Neutrophil (primary cell): ENCODE data around the gene TXNDC2.
"Not testable (repeated sequence)": the region's sequence is repeated elsewhere in the genome, so short reads cannot be mapped to it uniquely, and the experiment has no call there.

Source experiments
- H3K27ac ChIP-seq: fragments of 200-600 bp; sonication (generic); 2 replicates; pipeline ENCODE4 v1.5.1; 2016; ENCODE audit warnings: mild to moderate bottlenecking, moderate library complexity
- H3K27me3 ChIP-seq: fragments of 200-600 bp; sonication (generic); 2 replicates; pipeline ENCODE4 v1.6.0; 2016; ENCODE audit warnings: mild to moderate bottlenecking
- H3K36me3 ChIP-seq: fragments of 200-600 bp; sonication (generic); 2 replicates; pipeline ENCODE4 v1.5.1; 2017
- H3K4me1 ChIP-seq, 2 experiments: fragments of 200-600 bp in 1 of 2; sonication (generic) in 1 of 2; 1 replicate in 1 of 2; 2 replicates in 1 of 2; pipeline versions ENCODE4 v1.5.1 to v1.6.1; 2013 to 2016; ENCODE audit warnings: low read depth in 1 of 2, low read length in 1 of 2, mild to moderate bottlenecking in 1 of 2, moderate library complexity in 1 of 2; ENCODE audit not compliant: control insufficient read depth in 1 of 2, insufficient read depth in 1 of 2
- H3K4me3 ChIP-seq, 2 experiments: fragments of 200-600 bp in 1 of 2; sonication (generic) in 1 of 2; 1 replicate in 1 of 2; 2 replicates in 1 of 2; pipeline ENCODE4 v1.5.1; 2013 to 2016; ENCODE audit warnings: low read depth in 1 of 2, low read length in 1 of 2, mild to moderate bottlenecking in 1 of 2, moderate library complexity in 1 of 2
- H3K9me3 ChIP-seq: fragments of 200-600 bp; sonication (generic); 2 replicates; pipeline ENCODE4 v1.5.1; 2016
- TF ChIP-seq, protein P1 (sequence below): fragments of 200-600 bp; sonication (generic); IDR thresholded peaks from 2 replicates; pipeline ENCODE4 v1.5.1; 2016; ENCODE audit warnings: antibody characterized with exemption

Gene TXNDC2

DNA sequence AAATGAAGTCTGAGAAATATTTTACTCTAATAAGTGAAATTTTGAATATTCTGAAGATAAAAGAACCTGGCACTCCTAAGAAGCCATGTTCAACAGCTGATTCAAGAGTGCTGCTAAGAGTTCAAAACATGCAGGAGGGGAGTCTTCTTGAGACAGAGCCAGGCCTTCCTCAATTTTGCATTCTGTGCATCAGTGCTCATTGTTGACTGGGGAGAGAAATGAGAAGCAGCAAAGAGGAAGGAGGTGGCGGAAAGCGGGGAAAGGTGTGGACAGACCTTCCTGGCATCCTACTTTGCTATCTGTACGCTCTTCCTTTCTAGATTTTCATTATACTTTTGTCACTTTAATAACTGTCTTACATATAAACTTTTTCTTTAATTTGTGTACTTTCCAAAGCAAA lies 29.7 kb upstream of the TXNDC2 start:
- peak overlapping the region; percentile 91 for H3K27ac ChIP-seq
- no peaks in the 10 kb centered on the region for H3K9me3 ChIP-seq
- H3K36me3 ChIP-seq, result peaks cover 20% of the 10 kb centered on the region
- H3K4me3 ChIP-seq, result peak overlapping the region; percentile 24 to 30
- TF ChIP-seq, protein P1, sequence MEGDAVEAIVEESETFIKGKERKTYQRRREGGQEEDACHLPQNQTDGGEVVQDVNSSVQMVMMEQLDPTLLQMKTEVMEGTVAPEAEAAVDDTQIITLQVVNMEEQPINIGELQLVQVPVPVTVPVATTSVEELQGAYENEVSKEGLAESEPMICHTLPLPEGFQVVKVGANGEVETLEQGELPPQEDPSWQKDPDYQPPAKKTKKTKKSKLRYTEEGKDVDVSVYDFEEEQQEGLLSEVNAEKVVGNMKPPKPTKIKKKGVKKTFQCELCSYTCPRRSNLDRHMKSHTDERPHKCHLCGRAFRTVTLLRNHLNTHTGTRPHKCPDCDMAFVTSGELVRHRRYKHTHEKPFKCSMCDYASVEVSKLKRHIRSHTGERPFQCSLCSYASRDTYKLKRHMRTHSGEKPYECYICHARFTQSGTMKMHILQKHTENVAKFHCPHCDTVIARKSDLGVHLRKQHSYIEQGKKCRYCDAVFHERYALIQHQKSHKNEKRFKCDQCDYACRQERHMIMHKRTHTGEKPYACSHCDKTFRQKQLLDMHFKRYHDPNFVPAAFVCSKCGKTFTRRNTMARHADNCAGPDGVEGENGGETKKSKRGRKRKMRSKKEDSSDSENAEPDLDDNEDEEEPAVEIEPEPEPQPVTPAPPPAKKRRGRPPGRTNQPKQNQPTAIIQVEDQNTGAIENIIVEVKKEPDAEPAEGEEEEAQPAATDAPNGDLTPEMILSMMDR, result no peak
- peaks cover 72% of the 10 kb centered on the region in 2 experiments for H3K4me1 ChIP-seq
- no peaks in the 10 kb centered on the region for H3K27me3 ChIP-seq

DNA sequence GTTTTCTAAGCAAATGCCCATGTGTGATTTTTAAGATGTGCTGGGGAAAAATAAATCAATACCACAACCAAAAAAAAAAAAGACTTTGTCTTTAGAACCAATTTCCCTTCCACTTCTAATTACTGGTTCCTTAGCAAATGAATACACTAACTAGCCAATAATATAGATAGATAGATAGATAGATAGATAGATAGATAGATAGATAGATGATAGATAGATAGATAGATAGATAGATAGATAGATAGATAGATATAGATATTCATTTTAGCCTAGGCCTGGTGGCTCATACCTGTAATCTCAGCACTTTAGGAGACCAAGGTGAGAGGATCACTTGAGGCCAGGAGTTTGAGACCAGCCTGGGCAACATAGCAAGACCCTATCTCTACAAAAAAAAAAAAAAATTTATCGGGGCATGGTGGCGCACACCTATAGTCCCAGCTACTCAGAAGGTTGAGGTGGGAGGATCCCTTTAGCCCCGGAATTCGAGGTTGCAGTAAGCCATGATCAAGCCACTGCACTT lies 28.2 kb upstream of the TXNDC2 start:
- H3K9me3 ChIP-seq, H3K4me3 ChIP-seq, H3K27me3 ChIP-seq: not testable (repeated sequence)
- Histone ChIP-seq H3K4me1 (peaks cover 58 to 62% of the 10 kb centered on the region in 2 experiments), H3K27ac (peak overlapping the region; percentile 91), H3K36me3 (peaks cover 31% of the 10 kb centered on the region)

DNA sequence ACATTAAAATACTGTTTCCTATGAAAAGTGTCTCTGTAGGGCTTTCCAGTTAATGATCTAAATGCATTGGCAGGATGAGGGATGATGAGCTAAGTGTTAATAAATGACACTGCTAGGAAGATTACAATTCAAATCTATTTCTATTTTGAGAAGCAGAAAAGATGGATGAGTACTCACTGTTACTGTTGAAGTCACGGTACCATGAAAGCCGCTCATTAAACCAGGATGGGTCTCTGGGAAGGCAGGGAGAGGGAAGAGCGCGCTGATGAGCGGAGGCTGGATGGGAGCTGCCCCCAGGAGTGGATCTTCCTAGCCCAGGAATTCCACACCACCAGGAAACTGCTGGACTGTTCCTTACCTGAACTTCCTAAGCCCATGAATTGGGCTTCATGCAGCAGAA lies 27.1 kb upstream of the TXNDC2 start:
- H3K9me3 ChIP-seq, result no peaks in the 10 kb centered on the region
- peak overlapping the region; percentile 91 for H3K27ac ChIP-seq
- H3K36me3 ChIP-seq, result peaks cover 39% of the 10 kb centered on the region
- peaks cover 47 to 52% of the 10 kb centered on the region in 2 experiments for H3K4me1 ChIP-seq
- no peak overlapping the region for H3K4me3 ChIP-seq
- TF ChIP-seq, protein P1, result no peak
- H3K27me3 ChIP-seq, result no peaks in the 10 kb centered on the region

DNA sequence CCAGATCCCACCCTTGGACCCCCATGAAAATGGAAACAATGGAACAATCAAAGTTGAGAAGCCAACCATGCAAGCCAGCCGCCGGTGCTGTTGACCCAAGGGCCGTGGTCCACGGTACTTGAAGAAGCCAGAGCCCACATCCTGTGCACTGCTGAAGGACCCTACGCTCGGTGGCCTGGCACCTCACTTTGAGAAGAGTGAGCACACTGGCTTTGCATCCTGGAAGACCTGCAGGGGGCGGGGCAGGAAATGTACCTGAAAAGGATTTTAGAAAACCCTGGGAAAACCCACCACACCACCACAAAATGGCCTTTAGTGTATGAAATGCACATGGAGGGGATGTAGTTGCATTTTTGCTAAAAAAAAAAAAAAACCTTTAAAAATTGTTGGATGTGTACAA lies 26.5 kb upstream of the TXNDC2 start:
- no peak overlapping the region for H3K4me3 ChIP-seq
- no peaks in the 10 kb centered on the region for H3K27me3 ChIP-seq
- no peaks in the 10 kb centered on the region for H3K9me3 ChIP-seq
- peaks cover 39% of the 10 kb centered on the region for H3K36me3 ChIP-seq
- TF ChIP-seq, protein P1, result no peak
- peak overlapping the region; percentile 91 for H3K27ac ChIP-seq
- peaks cover 45 to 49% of the 10 kb centered on the region in 2 experiments for H3K4me1 ChIP-seq

DNA sequence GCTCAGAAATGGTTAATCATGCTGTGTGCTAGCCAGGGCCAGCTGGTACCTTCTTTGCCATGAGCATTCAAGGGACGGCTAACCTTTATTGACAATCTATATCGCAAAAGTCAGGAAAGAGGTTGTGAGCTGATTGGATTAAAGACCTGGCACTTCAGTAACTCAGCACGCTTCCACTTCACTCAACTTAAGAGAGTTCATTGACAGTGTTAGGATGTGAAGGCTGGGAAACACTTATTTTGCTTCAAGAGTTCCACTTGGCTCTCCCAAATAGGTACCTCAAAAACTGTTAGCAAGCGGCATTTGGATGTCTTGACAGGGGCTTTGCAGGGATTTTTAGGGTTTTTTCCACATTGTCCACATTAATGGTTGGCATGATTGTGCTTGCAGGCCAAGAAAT lies 25.1 kb upstream of the TXNDC2 start:
- H3K4me1 ChIP-seq, result peaks cover 30 to 35% of the 10 kb centered on the region in 2 experiments
- H3K9me3 ChIP-seq, result no peaks in the 10 kb centered on the region
- H3K4me3 ChIP-seq, result no peak overlapping the region
- H3K36me3 ChIP-seq, result peaks cover 39% of the 10 kb centered on the region
- TF ChIP-seq, protein P1, result no peak
- H3K27me3 ChIP-seq, result no peaks in the 10 kb centered on the region
- H3K27ac ChIP-seq, result peak overlapping the region; percentile 62

DNA sequence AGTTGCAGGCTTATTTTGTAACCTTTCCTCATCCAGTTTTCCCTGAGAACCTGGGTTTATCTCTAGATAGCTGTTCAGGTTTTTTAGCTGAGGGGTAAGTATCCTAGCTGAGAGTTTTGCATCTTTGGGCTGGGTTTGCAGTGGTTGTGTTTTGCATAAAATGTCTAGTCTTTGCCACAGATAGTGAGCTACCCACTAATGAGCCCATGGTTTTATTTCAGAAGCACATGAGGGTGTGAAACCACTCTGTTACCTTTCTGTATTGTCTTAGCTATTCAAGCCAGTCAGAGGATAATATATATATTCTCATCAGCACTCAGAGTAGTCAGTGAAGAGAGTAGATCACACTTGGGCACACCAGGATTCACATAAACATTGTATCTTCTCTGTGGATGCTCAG lies 24.6 kb upstream of the TXNDC2 start:
- peaks cover 25 to 30% of the 10 kb centered on the region in 2 experiments for H3K4me1 ChIP-seq
- peaks cover 39% of the 10 kb centered on the region for H3K36me3 ChIP-seq
- no peak overlapping the region for H3K4me3 ChIP-seq
- H3K9me3 ChIP-seq, result no peaks in the 10 kb centered on the region
- peak overlapping the region; percentile 62 for H3K27ac ChIP-seq
- H3K27me3 ChIP-seq, result no peaks in the 10 kb centered on the region
- TF ChIP-seq, protein P1, result no peak
